Skeletal muscle satellite cell (primary cell): ENCODE results near the gene NUBP2.

ENCODE experiments used
- H3K27me3 ChIP-seq: 2 replicates; pipeline ENCODE4 v1.7.0; 2013; ENCODE audit warnings: low read length; ENCODE audit not compliant: control insufficient read depth, insufficient read depth
- H3K36me3 ChIP-seq: 2 replicates; pipeline ENCODE4 v1.7.0; 2013; ENCODE audit warnings: mild to moderate bottlenecking, control low read depth, low read length; ENCODE audit not compliant: insufficient read depth
- H3K4me1 ChIP-seq: 2 replicates; pipeline ENCODE4 v1.7.0; 2013; ENCODE audit warnings: low read length; ENCODE audit not compliant: control insufficient read depth, insufficient read depth
- H3K4me2 ChIP-seq: 2 replicates; pipeline ENCODE4 v1.7.0; 2013; ENCODE audit warnings: mild to moderate bottlenecking, low read length
- H3K4me3 ChIP-seq: 2 replicates; pipeline ENCODE4 v1.7.0; 2013; ENCODE audit warnings: low read length
- H3K9ac ChIP-seq: 2 replicates; pipeline ENCODE4 v1.7.0; 2013; ENCODE audit warnings: mild to moderate bottlenecking, low read depth, low read length, moderate library complexity
- H3K9me3 ChIP-seq: replicated peaks from 2 replicates; pipeline ENCODE4 v1.7.0; 2013; ENCODE audit warnings: mild to moderate bottlenecking, control low read depth, low read length

Gene NUBP2

DNA sequence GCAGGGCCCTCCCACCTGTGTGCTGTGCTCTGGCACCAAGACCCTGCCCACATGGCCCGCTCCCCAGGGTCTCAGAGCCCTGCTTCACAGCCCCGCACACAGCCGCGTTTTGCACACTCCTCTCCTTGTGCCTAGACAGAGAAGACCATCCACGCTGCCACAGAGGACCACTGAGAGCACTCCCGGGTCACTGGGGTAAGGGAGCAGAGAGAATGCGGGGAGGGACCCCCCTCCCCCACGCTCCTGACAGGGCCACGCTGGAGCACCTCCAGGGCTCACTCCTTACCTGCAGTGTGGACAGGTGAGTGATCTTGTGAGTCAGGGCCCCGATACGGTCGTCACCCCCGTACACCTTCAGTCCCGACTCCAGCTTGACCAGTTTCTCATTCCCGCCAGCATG is 36.9 kb downstream of the NUBP2 start:
- Histone ChIP-seq H3K36me3 (peaks cover 12% of the 10 kb centered on the region), H3K9me3 (no peaks in the 10 kb centered on the region), H3K4me3 (no peak overlapping the region), H3K4me2 (no peak overlapping the region), H3K27me3 (no peaks in the 10 kb centered on the region), H3K9ac (no peak overlapping the region), H3K4me1 (no peaks in the 10 kb centered on the region)

DNA sequence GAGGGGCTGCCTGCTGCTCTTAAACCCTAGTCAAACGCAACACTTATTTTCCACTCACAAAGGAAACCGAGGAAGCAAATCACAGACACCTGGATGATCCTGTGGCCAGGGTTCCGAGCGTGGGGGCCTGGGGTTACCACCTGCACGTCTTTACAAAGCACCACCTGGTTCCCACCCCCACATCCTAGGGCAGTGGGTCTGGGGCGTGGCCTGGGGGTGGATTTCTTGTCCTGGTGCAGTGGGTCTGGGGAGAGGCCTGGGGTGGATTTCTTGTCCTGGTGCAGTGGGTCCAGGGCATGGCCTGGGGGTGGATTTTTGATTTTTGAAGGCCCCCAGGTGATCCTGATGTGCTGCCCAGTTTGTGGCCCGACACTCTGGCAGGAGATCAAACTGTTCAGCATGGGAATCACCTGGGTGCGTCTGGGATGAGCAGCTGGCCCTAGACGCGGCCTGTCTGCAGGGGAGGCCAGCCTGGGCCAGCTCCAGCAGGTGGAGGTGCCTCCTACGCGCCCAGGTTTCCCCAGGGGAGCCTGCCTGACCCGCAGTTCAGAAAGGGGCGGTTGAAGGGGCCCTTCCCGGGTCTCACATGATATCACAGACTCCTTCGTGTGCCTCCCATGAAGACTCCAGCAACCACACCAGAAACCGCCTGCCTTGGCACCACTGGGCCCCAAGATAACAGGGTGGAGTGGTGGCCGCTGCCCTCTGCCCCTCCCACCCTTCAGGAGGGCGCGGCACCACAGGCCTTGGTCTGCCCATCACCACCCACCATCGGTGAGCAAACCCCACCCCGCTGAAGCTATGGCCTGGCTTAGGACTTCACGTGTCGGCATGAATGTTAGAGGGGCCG is 37.6 kb downstream of the NUBP2 start:
- Histone ChIP-seq H3K4me2 (no peak overlapping the region), H3K36me3 (peaks cover 12% of the 10 kb centered on the region), H3K9ac (no peak overlapping the region)

DNA sequence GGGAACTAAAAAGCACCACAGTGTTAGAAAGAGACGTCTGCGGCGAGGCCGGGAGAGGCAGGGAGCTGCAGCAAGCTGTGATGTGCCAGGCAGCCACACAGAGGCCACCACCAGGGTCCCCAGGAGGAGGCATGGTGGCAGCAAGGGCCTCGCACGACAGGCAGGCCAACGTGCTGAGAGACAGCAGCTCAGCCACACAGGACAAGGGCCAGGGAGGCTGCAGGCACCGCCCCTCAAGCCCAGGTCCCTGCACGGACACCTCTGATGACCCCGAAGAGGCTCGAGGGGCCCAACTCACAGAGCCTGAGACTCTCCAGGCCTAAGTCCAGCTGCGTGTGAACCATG is 38.2 kb downstream of the NUBP2 start:
- H3K27me3 ChIP-seq, result no peaks in the 10 kb centered on the region
- no peak overlapping the region for H3K9ac ChIP-seq
- H3K9me3 ChIP-seq, result no peaks in the 10 kb centered on the region
- H3K4me2 ChIP-seq, result no peak overlapping the region
- no peak overlapping the region for H3K4me3 ChIP-seq
- peaks cover 12% of the 10 kb centered on the region for H3K36me3 ChIP-seq
- peaks cover 5% of the 10 kb centered on the region for H3K4me1 ChIP-seq

More for the DNA sequence above, 37.6 kb downstream of the NUBP2 start:
- Histone ChIP-seq H3K4me3 (no peak overlapping the region), H3K4me1 (no peaks in the 10 kb centered on the region), H3K9me3 (no peaks in the 10 kb centered on the region), H3K27me3 (no peaks in the 10 kb centered on the region)

DNA sequence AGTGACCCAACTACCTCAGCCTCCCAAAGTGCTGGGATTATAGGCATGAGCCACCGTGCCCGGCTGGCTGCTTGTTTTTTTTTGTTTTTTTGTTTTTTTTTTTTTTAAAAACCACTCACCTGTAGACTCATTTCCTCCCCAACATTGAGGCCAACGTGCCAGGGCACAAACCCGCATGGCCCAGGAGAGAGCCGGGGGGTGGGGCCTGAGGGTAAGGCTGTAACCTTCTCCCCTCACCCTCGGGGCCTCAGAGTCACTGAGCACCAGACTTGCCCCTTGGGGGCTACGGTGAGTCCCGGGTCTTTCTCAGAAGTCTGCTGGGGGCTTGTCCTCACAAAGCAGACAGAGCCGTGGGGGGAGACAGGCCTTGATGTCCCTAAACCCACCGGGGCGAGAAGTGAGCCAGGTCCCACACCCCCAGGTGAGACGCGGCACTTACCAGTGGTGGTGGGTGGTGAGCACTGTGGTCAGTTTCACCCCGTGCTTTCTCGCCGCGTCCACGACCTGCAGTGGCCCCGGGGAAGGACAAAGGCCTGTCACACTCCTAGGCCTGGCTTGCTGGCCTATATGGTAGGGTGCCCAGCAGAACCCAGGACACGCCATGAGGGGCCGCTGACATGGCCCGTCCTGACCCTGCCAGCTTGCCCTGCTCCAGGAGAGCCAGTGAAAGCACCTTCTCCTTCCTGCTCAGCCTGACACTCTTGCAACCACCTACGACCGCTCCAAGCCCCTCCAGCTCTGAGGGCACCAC is 39.3 kb downstream of the NUBP2 start:
- H3K9me3 ChIP-seq, result no peaks in the 10 kb centered on the region
- H3K36me3 ChIP-seq, result peaks cover 5% of the 10 kb centered on the region
- no peaks in the 10 kb centered on the region for H3K27me3 ChIP-seq
- H3K9ac ChIP-seq, result no peak overlapping the region
- H3K4me3 ChIP-seq, result no peak overlapping the region
- no peak overlapping the region for H3K4me2 ChIP-seq
- H3K4me1 ChIP-seq, result peaks cover 6% of the 10 kb centered on the region

DNA sequence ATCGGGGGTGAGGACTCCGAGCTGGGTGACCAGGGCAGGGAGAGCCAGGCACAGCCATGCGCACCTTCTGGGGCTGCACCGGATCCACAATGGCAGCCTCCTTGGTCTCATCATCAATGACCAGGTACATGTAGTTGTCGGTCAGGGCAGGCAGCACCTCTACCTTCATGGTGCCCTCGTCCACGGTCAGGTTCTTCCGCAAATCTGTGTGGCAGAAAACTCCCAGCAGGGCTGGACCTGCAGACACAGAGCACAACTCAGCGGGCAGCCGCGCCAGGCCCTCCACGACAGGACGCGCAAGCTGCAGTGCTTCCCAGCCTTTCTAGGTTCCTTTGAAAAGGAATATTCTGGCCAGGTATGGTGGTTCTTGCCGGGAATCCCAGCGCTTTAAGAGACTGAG is 40.0 kb downstream of the NUBP2 start:
- Histone ChIP-seq H3K4me2 (no peak overlapping the region), H3K36me3 (peaks cover 4% of the 10 kb centered on the region), H3K4me1 (peaks cover 6% of the 10 kb centered on the region), H3K9ac (no peak overlapping the region), H3K9me3 (no peaks in the 10 kb centered on the region), H3K27me3 (no peaks in the 10 kb centered on the region), H3K4me3 (no peak overlapping the region)

DNA sequence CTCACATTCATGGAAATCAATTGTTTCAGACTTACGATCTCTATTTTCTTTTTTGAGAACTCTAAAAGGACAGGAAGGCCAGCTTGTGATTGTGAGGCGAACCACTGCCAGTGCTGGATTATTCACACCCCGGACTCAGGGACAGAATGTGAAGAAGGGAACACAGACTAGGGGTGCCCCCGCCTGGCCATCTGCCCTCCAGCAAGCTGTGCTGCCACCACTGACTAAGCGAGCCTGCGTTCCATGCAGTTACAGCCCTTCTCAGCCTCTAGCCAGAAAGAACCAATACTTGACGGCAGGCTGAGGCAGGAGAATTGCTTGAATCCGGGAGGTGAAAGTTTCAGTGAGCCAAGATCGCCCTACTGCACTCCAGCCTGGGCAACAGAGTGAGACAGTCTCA is 41.1 kb downstream of the NUBP2 start:
- Histone ChIP-seq H3K9ac (no peak overlapping the region), H3K4me2 (peak overlapping the region; percentile 10), H3K4me3 (no peak overlapping the region), H3K4me1 (peaks cover 12% of the 10 kb centered on the region), H3K9me3 (no peaks in the 10 kb centered on the region), H3K27me3 (no peaks in the 10 kb centered on the region), H3K36me3 (no peaks in the 10 kb centered on the region)

DNA sequence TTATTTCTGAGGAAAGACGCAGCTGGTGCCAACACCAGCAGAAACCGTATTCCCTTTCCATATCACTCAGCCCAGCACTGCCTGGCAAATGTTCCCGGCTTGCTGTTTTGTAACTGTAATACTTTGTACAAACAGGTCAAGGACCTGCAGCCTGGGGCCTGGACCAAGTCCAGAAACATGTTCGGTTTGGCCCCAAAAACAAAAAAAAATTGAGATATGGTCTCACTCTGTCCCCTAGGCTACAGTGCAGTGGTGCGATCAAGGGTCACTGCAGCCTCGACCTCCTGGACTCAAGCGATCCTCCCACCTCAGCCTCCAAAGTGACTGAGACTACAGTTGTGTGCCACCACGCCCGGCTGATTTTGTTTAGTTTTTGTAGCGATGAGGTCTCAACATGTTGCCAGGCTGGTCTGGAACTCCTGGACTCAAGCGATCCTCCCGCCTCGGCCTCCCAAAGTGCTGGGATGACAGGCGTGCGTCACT is 42.7 kb downstream of the NUBP2 start:
- H3K9ac ChIP-seq, result peak overlapping the region; percentile 78
- H3K4me2 ChIP-seq, result peak overlapping the region; percentile 88
- H3K4me1 ChIP-seq, result peaks cover 19% of the 10 kb centered on the region
- H3K36me3 ChIP-seq, result peaks cover 3% of the 10 kb centered on the region
- H3K27me3 ChIP-seq, result no peaks in the 10 kb centered on the region
- H3K9me3 ChIP-seq, result no peaks in the 10 kb centered on the region
- H3K4me3 ChIP-seq, result peak overlapping the region; percentile 86

DNA sequence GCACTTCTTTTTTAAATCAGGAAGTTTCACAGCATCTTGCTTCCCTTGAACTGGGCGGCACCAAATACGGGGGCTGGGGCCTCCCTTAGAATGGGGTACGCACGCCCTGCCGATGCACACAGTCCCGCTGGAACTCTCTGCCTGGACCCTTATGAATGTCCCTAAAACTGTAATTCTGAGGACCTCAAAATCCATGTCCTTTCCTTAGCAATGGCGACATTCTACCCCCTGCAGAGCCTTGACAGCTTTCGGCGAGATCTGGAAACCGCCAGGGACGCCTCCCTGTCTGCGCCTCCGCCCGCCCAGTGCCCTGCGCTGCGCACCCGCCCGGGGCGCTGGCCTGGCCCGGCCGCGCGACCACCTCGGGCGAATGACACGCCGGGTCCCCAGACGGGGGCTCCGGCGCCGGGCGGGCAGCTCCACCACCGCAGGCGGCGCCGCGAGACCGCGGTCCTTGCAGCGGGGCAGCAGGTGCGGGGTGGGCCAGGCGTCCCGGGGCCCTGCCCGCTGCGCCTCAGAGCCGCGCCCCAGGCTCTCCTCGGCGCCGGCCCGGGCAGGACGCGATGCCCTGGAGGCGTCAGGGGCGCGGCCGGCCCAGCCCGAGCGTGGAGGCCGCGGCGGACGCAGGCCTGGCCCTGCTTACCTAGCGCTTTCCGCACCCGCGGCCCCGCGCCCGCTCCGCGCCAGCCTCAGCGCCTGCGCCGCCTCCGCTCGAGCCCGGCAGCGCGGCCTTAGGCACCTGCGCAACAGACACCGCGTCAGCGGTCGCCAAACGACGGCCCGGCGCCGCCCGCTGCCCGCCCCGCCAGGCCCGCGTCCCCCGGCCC is 43.3 kb downstream of the NUBP2 start:
- Histone ChIP-seq H3K36me3 (peaks cover 3% of the 10 kb centered on the region), H3K9me3 (no peaks in the 10 kb centered on the region), H3K4me1 (peaks cover 19% of the 10 kb centered on the region), H3K27me3 (no peaks in the 10 kb centered on the region), H3K4me3 (peak overlapping the region; percentile 86), H3K4me2 (peak overlapping the region; percentile 88), H3K9ac (peak overlapping the region; percentile 78)

DNA sequence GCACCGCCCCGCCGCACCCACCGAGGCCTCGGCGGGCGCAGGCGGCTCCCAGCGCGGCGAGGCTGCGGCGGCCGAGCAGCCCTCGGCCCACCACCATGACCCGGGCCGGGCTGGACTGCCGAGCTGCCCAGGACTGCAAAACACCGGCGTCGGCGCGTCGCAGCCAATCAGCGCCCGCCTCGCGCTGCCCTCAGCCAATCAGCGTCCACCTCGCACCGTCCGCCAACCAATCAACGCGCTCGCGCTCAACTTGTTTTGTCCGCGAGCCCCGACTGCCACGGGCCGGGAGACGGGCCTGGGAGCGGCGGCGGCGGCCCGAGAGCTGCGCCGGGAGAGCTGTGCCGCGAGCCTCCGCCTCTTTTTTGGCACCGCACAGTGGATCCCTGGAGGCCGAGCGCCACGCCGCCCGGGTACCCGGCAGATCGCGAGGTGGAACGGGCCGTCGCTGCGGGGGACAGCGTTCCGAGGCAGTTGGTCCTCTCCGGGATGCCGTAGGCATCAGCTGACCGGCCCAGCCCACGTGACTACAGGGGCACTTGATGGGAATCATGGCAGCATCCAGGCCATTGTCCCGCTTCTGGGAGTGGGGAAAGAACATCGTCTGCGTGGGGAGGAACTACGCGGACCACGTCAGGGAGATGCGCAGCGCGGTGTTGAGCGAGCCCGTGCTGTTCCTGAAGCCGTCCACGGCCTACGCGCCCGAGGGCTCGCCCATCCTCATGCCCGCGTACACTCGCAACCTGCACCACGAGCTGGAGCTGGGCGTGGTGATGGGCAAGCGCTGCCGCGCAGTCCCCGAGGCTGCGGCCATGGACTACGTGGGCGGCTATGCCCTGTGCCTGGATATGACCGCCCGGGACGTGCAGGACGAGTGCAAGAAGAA is 44.2 kb downstream of the NUBP2 start, which contains the start of the genes FAHD1 and HAGH:
Gene FAHD1 (plus strand): TSS at position 516 of the 883 bp plus-strand sequence. CDS start 33 bp downstream, at position 549.
Gene HAGH (minus strand): TSS at position 135 of the 883 bp plus-strand sequence. CDS start 38 bp downstream, at position 97.
- Histone ChIP-seq H3K4me1 (peaks cover 19% of the 10 kb centered on the region), H3K9ac (peak within 1 kb of the TSS; percentile 78), H3K27me3 (no peaks in the 10 kb centered on the region), H3K9me3 (no peaks in the 10 kb centered on the region), H3K36me3 (peaks cover 3% of the 10 kb centered on the region), H3K4me2 (peak within 1 kb of the TSS; percentile 88), H3K4me3 (peak within 1 kb of the TSS; percentile 86)

DNA sequence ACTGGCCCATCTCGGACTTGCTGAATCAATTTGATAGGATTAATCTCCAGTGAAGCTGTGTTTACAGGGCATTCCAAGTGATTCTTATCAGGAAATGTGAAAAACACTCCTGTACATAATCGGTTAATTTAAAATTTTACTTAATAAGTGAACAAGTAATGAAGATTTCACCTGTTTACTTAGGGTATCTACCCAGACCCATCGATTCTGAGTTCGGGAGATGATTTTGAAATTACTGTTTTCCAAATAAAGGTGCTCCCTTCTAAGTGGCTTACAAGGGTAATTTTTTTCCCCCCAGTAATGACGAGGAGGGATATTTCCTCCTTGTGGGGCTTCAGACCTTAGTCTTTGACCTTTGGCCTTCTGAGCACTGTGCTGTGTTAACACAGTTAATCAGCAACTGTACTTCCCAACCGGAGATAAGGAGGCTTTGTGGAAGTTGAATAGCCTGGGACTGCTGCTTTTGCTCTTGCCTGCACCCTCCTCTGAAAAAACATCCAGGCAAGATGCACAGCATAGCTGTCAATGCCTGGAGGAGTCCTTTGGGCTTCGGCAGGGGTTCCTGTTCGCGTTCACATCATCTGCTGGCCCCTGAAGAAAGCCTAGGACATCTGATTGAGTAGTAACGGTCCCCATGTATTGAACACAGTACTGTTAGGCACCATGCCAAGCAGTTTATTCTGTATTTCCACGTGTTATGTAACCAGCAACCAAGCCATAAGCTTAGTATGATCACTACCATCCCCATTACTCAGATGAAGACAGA is 46.1 kb downstream of the NUBP2 start:
- peak overlapping the region; percentile 86 for H3K4me3 ChIP-seq

More for the DNA sequence above, 46.1 kb downstream of the NUBP2 start:
- H3K9me3 ChIP-seq, result no peaks in the 10 kb centered on the region
- H3K4me2 ChIP-seq, result peak overlapping the region; percentile 88
- peaks cover 19% of the 10 kb centered on the region for H3K4me1 ChIP-seq
- peaks cover 3% of the 10 kb centered on the region for H3K36me3 ChIP-seq
- no peaks in the 10 kb centered on the region for H3K27me3 ChIP-seq
- no peak overlapping the region for H3K9ac ChIP-seq
